Sigmoid colon (tissue), 4 donors: ENCODE measurements around the gene FGF3.

ENCODE experiments used
- CTCF ChIP-seq, 4 experiments: fragments of 450-650 bp in 3 of 4; fragments of 200-600 bp in 1 of 4; IDR thresholded peaks; one replicate each; pipeline ENCODE4 v1.5.1; 2016 to 2019; ENCODE audit warnings: antibody characterized with exemption in 4 of 4, mild to moderate bottlenecking in 3 of 4, moderate library complexity in 2 of 4
- POLR2AphosphoS5 ChIP-seq, 4 donors: sonication (generic); formaldehyde crosslinking; IDR thresholded peaks; one replicate each; pipeline ENCODE4 v1.6.1; 2017; ENCODE audit warnings: antibody characterized with exemption in 4 of 4

GRCh38 chr11:69841859-69842698 is 22.9 kb upstream of the FGF3 start:
- TF ChIP-seq CTCF (IDR thresholded peaks at IDR 0.05) (no peak), POLR2AphosphoS5 (IDR thresholded peaks at IDR 0.05) (no peak)
